NCI-H146 treated with DMSO at 0.1 percent for 48 hours (cell line): ENCODE data around the gene KLK13.

Experiments used
- DNase-seq: peaks from one replicate; lab custom pipeline; 2025; ENCODE audit not compliant: unreplicated experiment; lab: John Stamatoyannopoulos, UW

Gene KLK13

GRCh38 chr19:51023946-51024345 is 40.9 kb downstream of the KLK13 start:
- DNase-seq: no peak

- DNase-seq: no peak
These were observed 42.4 kb downstream of the KLK13 start for GRCh38 chr19:51022526-51022925.

GRCh38 chr19:51020988-51021651 is 43.8 kb downstream of the KLK13 start:
- peak; percentile 27 for DNase-seq

GRCh38 chr19:51019544-51019925 is 45.4 kb downstream of the KLK13 start, which contains the start of gene KLK10:
TSS of gene KLK10 (minus strand) at chr19:51019709. CDS start at chr19:51019130, 579 bp downstream.
- no peak for DNase-seq

GRCh38 chr19:51018745-51019543 is 45.9 kb downstream of the KLK13 start:
- DNase-seq: no peak

- DNase-seq: peak; percentile 26
These were observed 47.9 kb downstream of the KLK13 start for GRCh38 chr19:51016798-51017683.

- DNase-seq: no peak
These were observed 49.1 kb downstream of the KLK13 start for GRCh38 chr19:51015691-51016267.

- DNase-seq: no peak
These were observed 50.6 kb downstream of the KLK13 start for GRCh38 chr19:51014242-51014641.

GRCh38 chr19:51012661-51013190 is 52.2 kb downstream of the KLK13 start:
- DNase-seq: no peak

- no peak for DNase-seq
These were observed 54.7 kb downstream of the KLK13 start for GRCh38 chr19:51010066-51010795.

GRCh38 chr19:51009061-51009891 is 55.6 kb downstream of the KLK13 start:
- DNase-seq: no peak

GRCh38 chr19:51007488-51007887 is 57.4 kb downstream of the KLK13 start:
- DNase-seq: no peak

GRCh38 chr19:51006406-51006805 is 58.5 kb downstream of the KLK13 start:
- no peak for DNase-seq
